Astrocyte of the cerebellum (primary cell): ENCODE results near the gene IFFO2.

Experiments used
- DNase-seq: peaks from one replicate; pipeline ENCODE4 v3.0.0-alpha.2; 2011; ENCODE audit warnings: low read depth
- H3K4me3 ChIP-seq: 2 replicates; pipeline ENCODE4 v1.5.1; 2011; ENCODE audit warnings: mild to moderate bottlenecking, low read depth, low read length, moderate library complexity
- in situ Hi-C: cut with HindIII; loops from 2 replicates; pipeline ENCODE4 v1.10.0; 2017; ENCODE audit warnings: low sequenced_read_pairs
- TF ChIP-seq, protein P1 (sequence below): IDR thresholded peaks from 2 replicates; pipeline ENCODE4 v1.5.1; 2012; ENCODE audit warnings: low read length, low read depth, moderate library complexity, mild to moderate bottlenecking; ENCODE audit errors: missing control alignments

The IFFO2 gene

GRCh38 chr1:18948913-18949685 is 7.4 kb downstream of the IFFO2 start:
- in situ Hi-C loops = no loop called here
- TF ChIP-seq, protein P1, sequence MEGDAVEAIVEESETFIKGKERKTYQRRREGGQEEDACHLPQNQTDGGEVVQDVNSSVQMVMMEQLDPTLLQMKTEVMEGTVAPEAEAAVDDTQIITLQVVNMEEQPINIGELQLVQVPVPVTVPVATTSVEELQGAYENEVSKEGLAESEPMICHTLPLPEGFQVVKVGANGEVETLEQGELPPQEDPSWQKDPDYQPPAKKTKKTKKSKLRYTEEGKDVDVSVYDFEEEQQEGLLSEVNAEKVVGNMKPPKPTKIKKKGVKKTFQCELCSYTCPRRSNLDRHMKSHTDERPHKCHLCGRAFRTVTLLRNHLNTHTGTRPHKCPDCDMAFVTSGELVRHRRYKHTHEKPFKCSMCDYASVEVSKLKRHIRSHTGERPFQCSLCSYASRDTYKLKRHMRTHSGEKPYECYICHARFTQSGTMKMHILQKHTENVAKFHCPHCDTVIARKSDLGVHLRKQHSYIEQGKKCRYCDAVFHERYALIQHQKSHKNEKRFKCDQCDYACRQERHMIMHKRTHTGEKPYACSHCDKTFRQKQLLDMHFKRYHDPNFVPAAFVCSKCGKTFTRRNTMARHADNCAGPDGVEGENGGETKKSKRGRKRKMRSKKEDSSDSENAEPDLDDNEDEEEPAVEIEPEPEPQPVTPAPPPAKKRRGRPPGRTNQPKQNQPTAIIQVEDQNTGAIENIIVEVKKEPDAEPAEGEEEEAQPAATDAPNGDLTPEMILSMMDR = peak; percentile 22
- DNase-seq = no peak
- H3K4me3 ChIP-seq = no peak overlapping the region

- no peak for DNase-seq
- H3K4me3 ChIP-seq = no peak overlapping the region
- TF ChIP-seq, protein P1 = no peak
- in situ Hi-C loops = no loop called here
Observed at GRCh38 chr1:18948048-18948912, 8.2 kb downstream of the IFFO2 start.

DNA sequence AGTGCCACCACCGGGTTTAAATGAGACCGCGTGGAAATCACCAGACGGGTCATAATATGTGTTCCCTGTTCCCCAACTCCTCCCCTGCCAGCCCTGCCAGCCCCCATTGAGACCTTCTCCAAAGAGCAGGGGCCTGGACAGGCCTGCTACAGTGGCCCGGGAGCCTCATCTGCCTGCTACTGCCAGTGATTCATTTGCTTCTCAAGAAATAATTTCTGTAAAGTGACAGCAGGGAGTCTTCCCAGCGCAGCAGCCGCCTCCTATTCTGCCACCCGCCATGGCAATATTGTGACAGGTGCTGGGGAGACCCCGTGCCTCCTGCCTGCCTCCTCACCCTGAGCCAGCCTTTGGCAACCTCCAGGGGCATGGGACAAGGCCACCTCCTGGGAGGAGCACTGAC is 8.9 kb downstream of the IFFO2 start:
- in situ Hi-C loops = no loop called here

DNA sequence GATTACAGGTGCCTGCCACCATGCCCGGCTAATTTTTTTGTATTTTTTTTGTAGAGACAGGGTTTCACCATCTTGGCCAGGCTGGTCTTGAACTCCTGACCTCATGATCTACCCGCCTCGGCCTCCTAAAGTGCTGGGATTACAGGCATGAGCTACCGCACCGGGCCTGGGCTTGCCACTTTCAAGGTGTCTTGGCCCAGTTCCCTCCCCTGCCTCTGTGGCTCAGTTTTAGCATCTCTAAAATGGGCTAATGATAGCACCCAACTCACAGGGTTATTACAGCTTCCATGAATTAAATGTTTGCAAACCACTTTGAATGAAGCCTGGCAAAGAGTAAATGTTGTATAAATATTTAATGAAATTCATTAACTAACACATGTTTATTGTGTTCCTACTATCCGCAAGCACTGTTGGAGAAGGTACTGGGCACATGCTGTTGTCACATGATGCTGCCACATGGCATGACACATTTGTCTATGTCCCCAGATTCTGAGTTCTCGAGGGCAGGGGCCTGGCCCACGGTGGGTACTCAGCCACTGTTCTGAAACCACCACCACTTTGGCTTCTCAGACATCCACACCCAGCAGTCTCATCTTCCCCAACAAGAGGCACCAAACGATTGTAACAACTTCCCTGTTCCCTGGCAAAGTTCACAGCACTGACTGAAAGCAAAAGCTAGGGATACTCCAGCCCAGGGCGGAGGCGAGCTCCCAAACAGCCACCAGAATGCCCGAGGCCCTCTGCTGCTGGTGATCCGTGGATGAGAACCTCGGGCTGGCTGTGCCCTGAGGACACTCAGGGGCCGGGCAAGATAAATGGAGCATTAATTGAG is 9.7 kb downstream of the IFFO2 start:
- H3K4me3 ChIP-seq = no peak overlapping the region
- DNase-seq = no peak
- TF ChIP-seq, protein P1 = no peak
- in situ Hi-C loops = no loop called here

More for the DNA sequence above, 8.9 kb downstream of the IFFO2 start:
- TF ChIP-seq, protein P1 = no peak
- no peak overlapping the region for H3K4me3 ChIP-seq
- no peak for DNase-seq

GRCh38 chr1:18945401-18945849 is 11.1 kb downstream of the IFFO2 start:
- H3K4me3 ChIP-seq = no peak overlapping the region
- TF ChIP-seq, protein P1 = no peak
- no peak for DNase-seq
- in situ Hi-C loops = no loop called here

DNA sequence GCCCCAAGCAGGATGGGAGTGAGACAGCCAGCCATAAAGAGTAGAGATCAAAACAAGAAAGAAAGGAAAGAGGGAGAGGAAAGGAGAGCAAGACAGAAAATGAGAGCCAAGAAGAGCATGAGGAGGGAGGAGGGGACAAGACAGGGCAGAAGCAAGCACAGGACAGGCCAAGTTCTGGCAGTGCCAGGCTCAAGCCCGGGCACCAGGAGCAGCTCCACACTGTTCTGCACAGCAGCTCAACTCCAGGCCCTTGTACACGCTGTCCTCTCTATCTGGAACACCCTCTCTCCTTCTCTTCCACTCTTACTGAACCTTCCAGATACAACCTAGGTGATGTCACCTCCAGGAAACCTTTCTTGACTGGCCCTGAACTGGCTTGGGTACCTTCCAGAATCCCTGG is 11.7 kb downstream of the IFFO2 start:
- in situ Hi-C loops = no loop called here
- no peak for DNase-seq
- TF ChIP-seq, protein P1 = no peak
- H3K4me3 ChIP-seq = no peak overlapping the region
